ENCODE results near the gene CHD9NB. TPM values are rescaled to one million over a fixed set of nuclear protein-coding genes. Genes with fewer than 3 reads are reported as not detected.

CHD9NB gene
- total and polyA plus RNA-seq, 9 of the 15 experiments (the other 6 are each of a cell fraction or from before 2014, with no cell fraction given): 0.06 to 0.10 (median 0.07) TPM; not detected in 6

- TF ChIP-seq BRF2 (IDR thresholded peaks at IDR 0.05; ENCODE audit: borderline replicate concordance, insufficient read depth, insufficient read length): no peak
- TF ChIP-seq ZBTB34 (CRISPR knock-in tag; IDR thresholded peaks at IDR 0.05): no peak
- TF ChIP-seq ARNT (IDR thresholded peaks at IDR 0.05): peak in 1 of 2 experiments; percentile 59; a peak in 1 of 4 replicates
- TF ChIP-seq VEZF1 (CRISPR knock-in tag; IDR thresholded peaks at IDR 0.05): no peak; the same call in 1 of the 2 replicates
- no peak for TF ChIP-seq USF2 (CRISPR knock-in tag; IDR thresholded peaks at IDR 0.05)
- no peak for TF ChIP-seq TEAD2 (tag; IDR thresholded peaks at IDR 0.05)
- TF ChIP-seq ILF3 (IDR thresholded peaks at IDR 0.05; ENCODE audit: borderline replicate concordance): no peak
- TF ChIP-seq PCBP2 (IDR thresholded peaks at IDR 0.05; ENCODE audit: low read depth, low read length, poor library complexity, severe bottlenecking): no peak
- no peak for TF ChIP-seq RBBP5 (IDR thresholded peaks at IDR 0.05; ENCODE audit: borderline replicate concordance, insufficient read depth, low read length, poor library complexity, severe bottlenecking)
- TF ChIP-seq MBD1 (CRISPR knock-in tag; IDR thresholded peaks at IDR 0.05): no peak
- no peak for TF ChIP-seq ARID3A (IDR thresholded peaks at IDR 0.05; ENCODE audit: borderline replicate concordance, low read depth, low read length)
- peak; percentile 18 for TF ChIP-seq POLR2B (IDR thresholded peaks at IDR 0.05; ENCODE audit: low read depth, partially characterized antibody)
- TF ChIP-seq NR2C2 (CRISPR knock-in tag; IDR thresholded peaks at IDR 0.05): no peak
- TF ChIP-seq NR2C2 (tag; IDR thresholded peaks at IDR 0.05): no peak
- TF ChIP-seq DACH1 (IDR thresholded peaks at IDR 0.05; ENCODE audit: partially characterized antibody): no peak
- no peak for TF ChIP-seq FOXJ3 (CRISPR knock-in tag; IDR thresholded peaks at IDR 0.05)
Observed at GRCh38 chr16:53052519-53053501, at the start of gene CHD9NB (continued).

Data from K562 (cell line).